ENCODE measurements around the gene INTU.

GRCh38 chr4:127741247-127741646, 108.5 kb downstream of the INTU start:
- TF ChIP-seq POLR2A (IDR thresholded peaks at IDR 0.05), result no peak
- TF ChIP-seq, protein P1, sequence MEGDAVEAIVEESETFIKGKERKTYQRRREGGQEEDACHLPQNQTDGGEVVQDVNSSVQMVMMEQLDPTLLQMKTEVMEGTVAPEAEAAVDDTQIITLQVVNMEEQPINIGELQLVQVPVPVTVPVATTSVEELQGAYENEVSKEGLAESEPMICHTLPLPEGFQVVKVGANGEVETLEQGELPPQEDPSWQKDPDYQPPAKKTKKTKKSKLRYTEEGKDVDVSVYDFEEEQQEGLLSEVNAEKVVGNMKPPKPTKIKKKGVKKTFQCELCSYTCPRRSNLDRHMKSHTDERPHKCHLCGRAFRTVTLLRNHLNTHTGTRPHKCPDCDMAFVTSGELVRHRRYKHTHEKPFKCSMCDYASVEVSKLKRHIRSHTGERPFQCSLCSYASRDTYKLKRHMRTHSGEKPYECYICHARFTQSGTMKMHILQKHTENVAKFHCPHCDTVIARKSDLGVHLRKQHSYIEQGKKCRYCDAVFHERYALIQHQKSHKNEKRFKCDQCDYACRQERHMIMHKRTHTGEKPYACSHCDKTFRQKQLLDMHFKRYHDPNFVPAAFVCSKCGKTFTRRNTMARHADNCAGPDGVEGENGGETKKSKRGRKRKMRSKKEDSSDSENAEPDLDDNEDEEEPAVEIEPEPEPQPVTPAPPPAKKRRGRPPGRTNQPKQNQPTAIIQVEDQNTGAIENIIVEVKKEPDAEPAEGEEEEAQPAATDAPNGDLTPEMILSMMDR (IDR thresholded peaks at IDR 0.05), result no peak
